Stomach (tissue), 9 donors: ENCODE measurements around the gene FAM89B. TPM values are rescaled to one million over a fixed set of nuclear protein-coding genes. Genes with fewer than 3 reads are reported as not detected.
A peak's percentile ranks its signal among the peaks of the same experiment; 100 is the strongest.

Source experiments
- DNase-seq, 2 donors: peaks; one replicate each; pipeline versions ENCODE4 v3.0.0 to v3.0.0-alpha.2; 2013 to 2019
- H3K27ac ChIP-seq, 5 donors: fragments of 200-600 bp in 4 of 5; sonication (generic) in 4 of 5; one replicate each; pipeline ENCODE4 v1.5.1; 2013 to 2019; ENCODE audit warnings: mild to moderate bottlenecking in 1 of 5, moderate library complexity in 1 of 5
- H3K27me3 ChIP-seq, 3 donors: fragments of 200-600 bp; sonication (generic); one replicate each; pipeline ENCODE4 v1.5.1; 2017 to 2019; ENCODE audit warnings: mixed run types in 1 of 3
- H3K36me3 ChIP-seq, 4 donors: fragments of 200-600 bp; sonication (generic); 1 replicate in 3 of 4; 2 replicates in 1 of 4; pipeline ENCODE4 v1.5.1; 2016 to 2019
- H3K4me1 ChIP-seq, 4 donors: fragments of 200-600 bp; sonication (generic); one replicate each; pipeline ENCODE4 v1.5.1; 2016 to 2019
- H3K4me3 ChIP-seq, 4 donors: fragments of 200-600 bp; sonication (generic) in 3 of 4; one replicate each; pipeline ENCODE4 v1.5.1; 2016 to 2019; ENCODE audit warnings: mild to moderate bottlenecking in 1 of 4
- H3K9me3 ChIP-seq, 4 donors: fragments of 200-600 bp; sonication (generic); one replicate each; pipeline ENCODE4 v1.5.1; 2016 to 2019
- CTCF ChIP-seq, 7 experiments: fragments of 450-650 bp in 4 of 7; fragments of 200-600 bp in 3 of 7; sonication (generic) in 3 of 7; IDR thresholded peaks; one replicate each; pipeline ENCODE4 v1.5.1; 2016 to 2019; ENCODE audit warnings: antibody characterized with exemption in 7 of 7, control low read depth in 2 of 7, mild to moderate bottlenecking in 1 of 7
- EP300 ChIP-seq: sonication (generic); formaldehyde crosslinking; IDR thresholded peaks from one replicate; pipeline ENCODE4 v1.6.1; 2017; ENCODE audit warnings: antibody characterized with exemption
- POLR2A ChIP-seq, 4 donors: fragments of 450-650 bp; IDR thresholded peaks; one replicate each; pipeline ENCODE4 v1.6.1; 2016; ENCODE audit warnings: antibody characterized with exemption in 4 of 4, control low read depth in 2 of 4, mild to moderate bottlenecking in 1 of 4, moderate library complexity in 1 of 4
- POLR2AphosphoS5 ChIP-seq, 3 donors: sonication (generic); formaldehyde crosslinking; IDR thresholded peaks; one replicate each; pipeline ENCODE4 v1.6.1; 2016; ENCODE audit warnings: antibody characterized with exemption in 3 of 3
- WGBS, 5 donors: extraction: QIAGEN DNeasy Blood & Tissue Kit in 3 of 5; methylation state at CpG; one replicate each; pipeline versions ENCODE4 v1.1.5 to v1.1.7; 2013 to 2018; 5-methylcytosine and 5-hydroxymethylcytosine counted together
- intact Hi-C: fragments of 100-400 bp; cut with DNase I; formaldehyde crosslinking; loops from one replicate; pipeline ENCODE4 v1.15.1; 2023; ENCODE audit warnings: low total_unique reads
- polyA plus RNA-seq, 3 donors: library from polyadenylated mRNA; stranded (reverse); fragments of 200-250 nt; gene quantifications; one replicate each; pipeline ENCODE4 v1.2.3, GENCODE V29; 2013
- total RNA-seq, 5 donors: library from RNA; depleted of rRNA; stranded (reverse); fragments of >200 nt; gene quantifications; one replicate each; pipeline versions ENCODE4 v1.1.0 to v1.2.3, GENCODE V29; 2014 to 2016
- donor health status: healthy with polysubstance abuse.
- donor health status: Bipolar disorder and iron deficiency.
- donor health status: healthy.

FAM89B gene
- total and polyA plus RNA-seq, 8 donors: 3.9 to 68.2 (median 56.8) TPM

- Histone ChIP-seq H3K4me1 (peaks cover 71 to 85% (median 82%) of the 10 kb centered on the region in 4 donors), H3K36me3 (peaks cover 0 to 2% (median under 1%) of the 10 kb centered on the region in 4 donors), H3K27me3 (no peaks in the 10 kb centered on the region), H3K9me3 (no peaks in the 10 kb centered on the region), H3K4me3 (peak overlapping the region; percentile 75 to 89 (median 80)), H3K27ac (peak overlapping the region; percentile 84 to 97 (median 95))
- TF ChIP-seq CTCF (IDR thresholded peaks at IDR 0.05) (no peak), POLR2AphosphoS5 (IDR thresholded peaks at IDR 0.05) (no peak), EP300 (no peak), POLR2A (IDR thresholded peaks at IDR 0.05) (no peak)
- intact Hi-C loops: no loop called here
- 0 to 33% (median 28%) methylated on average over 3 to 22 of the region's 22 CpGs for WGBS, 5 donors
- DNase-seq: peak in 1 of 2 donors; percentile 47
Measured at GRCh38 chr11:65573391-65574079, 1.2 kb downstream of the FAM89B start.

GRCh38 chr11:65574109-65574810 lies 1.9 kb downstream of the FAM89B start:
- no peaks in the 10 kb centered on the region for H3K27me3 ChIP-seq
- DNase-seq: peak; percentile 89 to 97
- intact Hi-C loops: no loop called here
- 0 to 1% (median 0%) methylated on average over 6 to 67 of the region's 67 CpGs for WGBS, 5 donors
- no peaks in the 10 kb centered on the region for H3K9me3 ChIP-seq
- H3K36me3 ChIP-seq: peaks cover 4 to 9% (median 7%) of the 10 kb centered on the region in 4 donors
- H3K4me1 ChIP-seq: peaks cover 67 to 82% (median 82%) of the 10 kb centered on the region in 4 donors
- peak overlapping the region; percentile 75 to 89 (median 80) for H3K4me3 ChIP-seq
- peak overlapping the region; percentile 84 to 97 (median 95) for H3K27ac ChIP-seq
- TF ChIP-seq CTCF (IDR thresholded peaks at IDR 0.05) (peak in 5 of 7 experiments; percentile 41 to 100 (median 98)), POLR2AphosphoS5 (IDR thresholded peaks at IDR 0.05) (peak; percentile 43 to 85 (median 82)), POLR2A (IDR thresholded peaks at IDR 0.05) (no peak), EP300 (no peak)

- intact Hi-C loops: no loop called here
- WGBS, 5 donors: 5 to 12% (median 7%) methylated on average over 21 to 28 of the region's 28 CpGs
- no peaks in the 10 kb centered on the region for H3K27me3 ChIP-seq
- DNase-seq: peak; percentile 73 to 76
- H3K4me1 ChIP-seq: peaks cover 64 to 83% (median 78%) of the 10 kb centered on the region in 4 donors
- H3K4me3 ChIP-seq: peak overlapping the region; percentile 75 to 89 (median 80)
- H3K9me3 ChIP-seq: no peaks in the 10 kb centered on the region
- peak overlapping the region; percentile 84 to 97 (median 95) for H3K27ac ChIP-seq
- H3K36me3 ChIP-seq: peaks cover 12 to 16% (median 14%) of the 10 kb centered on the region in 4 donors
- TF ChIP-seq CTCF (IDR thresholded peaks at IDR 0.05) (no peak), POLR2AphosphoS5 (IDR thresholded peaks at IDR 0.05) (no peak), POLR2A (IDR thresholded peaks at IDR 0.05) (no peak), EP300 (no peak)
Measured at GRCh38 chr11:65574811-65575567, 2.7 kb downstream of the FAM89B start.
